Measurements from ENCODE around the gene MTAP. TPM values are rescaled to one million over a fixed set of nuclear protein-coding genes. Genes with fewer than 3 reads are reported as not detected.

MTAP gene
- total and polyA plus RNA-seq, 9 of the 15 experiments (the other 6 are each of a cell fraction or from before 2014, with no cell fraction given), result 0.07 TPM; not detected in 8

- no CpG with 5 or more reads among the region's 6 CpGs for WGBS (ENCODE audit: insufficient coverage, low coverage, missing lambda C conversion rate)
- no peak for TF ChIP-seq RBM25 (IDR thresholded peaks at IDR 0.05; ENCODE audit: low read depth, low read length, severe bottlenecking)
- no peak for TF ChIP-seq GTF3C2 (IDR thresholded peaks at IDR 0.05; ENCODE audit: borderline replicate concordance, extremely low read depth, insufficient read length)
- no peak for TF ChIP-seq ZNF395 (CRISPR knock-in tag; IDR thresholded peaks at IDR 0.05)
- TF ChIP-seq GABPB1 (CRISPR knock-in tag; IDR thresholded peaks at IDR 0.05), result no peak
- TF ChIP-seq ELF2 (CRISPR knock-in tag; IDR thresholded peaks at IDR 0.05), result no peak
- H3K9me3 ChIP-seq (replicated peaks; ENCODE audit: control insufficient read depth, insufficient read depth, low read depth, low read length), result no peaks in the 10 kb centered on the region
- ChIA-PET POLR2A (no interaction called here), CTCF (ENCODE audit: low intra/inter-chr PET ratio) (no interaction called here)
- H3K4me1 ChIP-seq (replicated peaks in 1 of 2; ENCODE audit: control insufficient read depth in 2 of 2, insufficient read depth in 2 of 2, low read length in 2 of 2), result no peaks in the 10 kb centered on the region
- H3K27me3 ChIP-seq (ENCODE audit: control insufficient read depth in 2 of 2, insufficient read depth in 2 of 2, low read length in 2 of 2), result no peaks in the 10 kb centered on the region
- intact Hi-C loops (cut with micrococcal nuclease), result no loop called here
- ATAC-seq (no peak), DNase-seq (ENCODE audit: extremely low read depth in 1 of 4, low spot score in 3 of 4) (no peak), FAIRE-seq (no peak)
- no peaks in the 10 kb centered on the region for H3K9me1 ChIP-seq (ENCODE audit: control insufficient read depth, insufficient read depth, low read length)
- in situ Hi-C loops (cut with MboI), result no loop called here
- no TSS peak for BruUV-seq (replicated peaks)
- H3K27ac ChIP-seq (ENCODE audit: extremely low read depth, low read depth, low read length), result no peak overlapping the region
- no peaks in the 10 kb centered on the region for H3K79me2 ChIP-seq (ENCODE audit: control insufficient read depth, insufficient read depth, low read length)
- H4K20me1 ChIP-seq (replicated peaks; ENCODE audit: control insufficient read depth, insufficient read depth, low read length), result no peaks in the 10 kb centered on the region
- no peak overlapping the region for H3K9ac ChIP-seq (ENCODE audit: insufficient read depth in 1 of 2, low read depth in 2 of 2, low read length in 2 of 2)
- no peak overlapping the region for H2AFZ ChIP-seq (ENCODE audit: low read depth, low read length)
- H3K4me3 ChIP-seq, result no peak overlapping the region
- no peak overlapping the region for H3K4me2 ChIP-seq (ENCODE audit: insufficient read depth, low read length)
- H3K36me3 ChIP-seq (ENCODE audit: control insufficient read depth, insufficient read depth, low read length), result no peaks in the 10 kb centered on the region
Measured at GRCh38 chr9:21810881-21811280, 8.4 kb downstream of the MTAP start.
